Vagina (tissue), 2 donors: ENCODE measurements around the gene USP6NL. TPM values are rescaled to one million over a fixed set of nuclear protein-coding genes. Genes with fewer than 3 reads are reported as not detected.

ENCODE experiments used
- DNase-seq, 2 donors: peaks; one replicate each; pipeline ENCODE4 v3.0.0-alpha.2; 2017; ENCODE audit errors: extremely low spot score in 2 of 2
- H3K27ac ChIP-seq: fragments of 200-600 bp; sonication (generic); one replicate; pipeline ENCODE4 v1.5.1; 2019
- H3K27me3 ChIP-seq: fragments of 200-600 bp; sonication (generic); one replicate; pipeline ENCODE4 v1.5.1; 2019
- H3K36me3 ChIP-seq, 2 donors: fragments of 200-600 bp; sonication (generic); one replicate each; pipeline ENCODE4 v1.5.1; 2017 to 2019
- H3K4me1 ChIP-seq: fragments of 200-600 bp; sonication (generic); one replicate; pipeline ENCODE4 v1.5.1; 2019
- H3K4me3 ChIP-seq, 2 donors: fragments of 200-600 bp; sonication (generic); 1 replicate in 1 of 2; 2 replicates in 1 of 2; pipeline ENCODE4 v1.5.1; 2016 to 2019
- H3K9me3 ChIP-seq: fragments of 200-600 bp; sonication (generic); one replicate; pipeline ENCODE4 v1.5.1; 2019
- CTCF ChIP-seq, 3 experiments: fragments of 450-650 bp in 2 of 3; fragments of 200-600 bp in 1 of 3; sonication (generic) in 1 of 3; IDR thresholded peaks; one replicate each; pipeline ENCODE4 v1.5.1; 2017 to 2019; ENCODE audit warnings: antibody characterized with exemption in 3 of 3, mild to moderate bottlenecking in 2 of 3, moderate library complexity in 2 of 3
- POLR2A ChIP-seq, 2 donors: fragments of 450-650 bp; IDR thresholded peaks; one replicate each; pipeline ENCODE4 v1.6.1; 2017; ENCODE audit warnings: antibody characterized with exemption in 2 of 2, mild to moderate bottlenecking in 2 of 2, moderate library complexity in 2 of 2
- POLR2AphosphoS5 ChIP-seq, 2 donors: sonication (generic); formaldehyde crosslinking; IDR thresholded peaks; one replicate each; pipeline ENCODE4 v1.9.0; 2017; ENCODE audit warnings: antibody characterized with exemption in 2 of 2, mild to moderate bottlenecking in 2 of 2, low read depth in 1 of 2; ENCODE audit not compliant: insufficient read depth in 1 of 2
- intact Hi-C: fragments of 100-400 bp; cut with DNase I; formaldehyde crosslinking; loops from one replicate; pipeline ENCODE4 v1.15.1; 2023
- total RNA-seq: library from RNA; depleted of rRNA; stranded (reverse); fragments of >200 nt; gene quantifications from one replicate; pipeline ENCODE4 v1.2.3, GENCODE V29; 2016

USP6NL gene
- total RNA-seq, 1 donor from 2014 or later: 23.3 TPM

- DNase-seq: no peak
- H3K4me3 ChIP-seq: no peak overlapping the region
- H3K27me3 ChIP-seq: no peaks in the 10 kb centered on the region
- H3K27ac ChIP-seq: no peak overlapping the region
- intact Hi-C loops: loop anchor here (10.0 kb wide), 1 partner anchor 213 kb away; no protein-coding TSS in a partner anchor
- H3K9me3 ChIP-seq: no peaks in the 10 kb centered on the region
- no peaks in the 10 kb centered on the region for H3K4me1 ChIP-seq
- H3K36me3 ChIP-seq: no peaks in the 10 kb centered on the region
- TF ChIP-seq POLR2AphosphoS5 (IDR thresholded peaks at IDR 0.05; ENCODE audit: insufficient read depth in 1 of 2, low read depth in 1 of 2): no peak
- no peak for TF ChIP-seq CTCF (IDR thresholded peaks at IDR 0.05)
- no peak for TF ChIP-seq POLR2A (IDR thresholded peaks at IDR 0.05)
Observed at GRCh38 chr10:11511321-11511720, 100.1 kb downstream of the USP6NL start.

GRCh38 chr10:11510736-11511135, 100.7 kb downstream of the USP6NL start:
- DNase-seq: no peak
- Histone ChIP-seq H3K27me3 (no peaks in the 10 kb centered on the region), H3K4me3 (no peak overlapping the region), H3K9me3 (no peaks in the 10 kb centered on the region), H3K4me1 (no peaks in the 10 kb centered on the region), H3K27ac (no peak overlapping the region), H3K36me3 (no peaks in the 10 kb centered on the region)
- intact Hi-C loops: loop anchor here (10.0 kb wide), 1 partner anchor 214 kb away; no protein-coding TSS in a partner anchor
- TF ChIP-seq POLR2AphosphoS5 (IDR thresholded peaks at IDR 0.05; ENCODE audit: insufficient read depth in 1 of 2, low read depth in 1 of 2): no peak
- no peak for TF ChIP-seq POLR2A (IDR thresholded peaks at IDR 0.05)
- TF ChIP-seq CTCF (IDR thresholded peaks at IDR 0.05): no peak

- intact Hi-C loops: loop anchor here (10.0 kb wide), 1 partner anchor 215 kb away; no protein-coding TSS in a partner anchor
- DNase-seq: no peak
- no peaks in the 10 kb centered on the region for H3K9me3 ChIP-seq
- H3K27me3 ChIP-seq: no peaks in the 10 kb centered on the region
- no peak overlapping the region for H3K4me3 ChIP-seq
- no peak for TF ChIP-seq POLR2A (IDR thresholded peaks at IDR 0.05)
- no peaks in the 10 kb centered on the region for H3K36me3 ChIP-seq
- no peaks in the 10 kb centered on the region for H3K4me1 ChIP-seq
- no peak overlapping the region for H3K27ac ChIP-seq
Observed at GRCh38 chr10:11510281-11510680, 101.2 kb downstream of the USP6NL start.

- intact Hi-C loops: no loop called here
- no peaks in the 10 kb centered on the region for H3K27me3 ChIP-seq
Observed at GRCh38 chr10:11509036-11509435, 102.4 kb downstream of the USP6NL start.

GRCh38 chr10:11506247-11506789, 105.1 kb downstream of the USP6NL start:
- Histone ChIP-seq H3K27ac (no peak overlapping the region), H3K9me3 (no peaks in the 10 kb centered on the region), H3K4me1 (no peaks in the 10 kb centered on the region), H3K36me3 (no peaks in the 10 kb centered on the region), H3K27me3 (no peaks in the 10 kb centered on the region), H3K4me3 (no peak overlapping the region)
- TF ChIP-seq CTCF (IDR thresholded peaks at IDR 0.05): no peak
- intact Hi-C loops: no loop called here
- DNase-seq: no peak

More at GRCh38 chr10:11509036-11509435, 102.4 kb downstream of the USP6NL start:
- Histone ChIP-seq H3K4me1 (no peaks in the 10 kb centered on the region), H3K27ac (no peak overlapping the region), H3K36me3 (no peaks in the 10 kb centered on the region), H3K4me3 (no peak overlapping the region), H3K9me3 (no peaks in the 10 kb centered on the region)
- TF ChIP-seq POLR2AphosphoS5 (IDR thresholded peaks at IDR 0.05; ENCODE audit: insufficient read depth in 1 of 2, low read depth in 1 of 2) (no peak), CTCF (IDR thresholded peaks at IDR 0.05) (no peak), POLR2A (IDR thresholded peaks at IDR 0.05) (no peak)
- no peak for DNase-seq
